Activated CD4-positive, alpha-beta T cell treated with anti-CD3 and anti-CD28 coated beads, Interleukin-2, amount 50 U/mL, for 24 hours (primary cell): Measurements from ENCODE around the gene MACROD2.
"Not testable (repeated sequence)": the region's sequence is repeated elsewhere in the genome, so short reads cannot be mapped to it uniquely, and the experiment has no call there.

ENCODE experiments used
- DNase-seq, 2 donors: peaks; one replicate each; pipeline ENCODE4 v3.0.0-alpha.2; 2020; ENCODE audit warnings: low read depth in 1 of 2, low spot score in 1 of 2

Gene MACROD2

DNA sequence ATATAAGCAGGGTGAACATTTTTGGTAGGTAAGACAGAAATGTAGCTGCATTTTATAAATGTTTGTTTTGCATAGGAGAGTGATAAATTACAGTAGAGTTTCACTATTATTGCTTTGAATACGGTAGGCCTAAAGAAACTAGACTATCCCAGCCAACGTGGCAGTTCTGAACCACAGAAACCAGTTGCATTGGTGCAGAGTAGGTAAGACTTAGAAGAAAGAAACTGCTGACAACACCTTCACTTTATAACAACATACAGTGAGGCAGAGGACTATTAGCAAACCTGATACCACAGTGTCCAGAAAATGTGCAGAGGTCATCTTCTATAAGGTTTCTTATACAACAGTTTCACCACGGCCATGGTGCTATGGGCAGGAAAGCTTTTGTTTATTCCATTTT, 2011.8 kb downstream of the MACROD2 start:
- no peak for DNase-seq

DNA sequence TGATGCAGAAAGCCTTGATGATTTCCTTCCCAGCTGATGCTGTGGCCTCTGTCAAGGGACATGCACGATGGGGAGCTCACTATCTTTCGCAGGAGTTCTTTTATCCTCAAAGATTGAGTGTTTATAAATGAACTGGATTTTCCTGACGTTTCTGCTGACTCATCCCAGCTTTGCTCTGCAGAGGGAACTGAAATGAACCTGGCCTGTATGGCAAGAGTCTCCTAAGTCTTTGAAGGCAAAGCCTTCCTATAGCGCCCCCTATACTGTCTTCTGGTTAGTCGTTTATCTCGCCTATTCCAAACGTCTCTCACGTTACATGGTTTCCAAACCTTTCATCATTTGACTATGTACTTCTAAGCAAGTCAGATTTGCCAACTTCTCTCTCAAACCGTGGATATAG, 2012.6 kb downstream of the MACROD2 start:
- DNase-seq = no peak

DNA sequence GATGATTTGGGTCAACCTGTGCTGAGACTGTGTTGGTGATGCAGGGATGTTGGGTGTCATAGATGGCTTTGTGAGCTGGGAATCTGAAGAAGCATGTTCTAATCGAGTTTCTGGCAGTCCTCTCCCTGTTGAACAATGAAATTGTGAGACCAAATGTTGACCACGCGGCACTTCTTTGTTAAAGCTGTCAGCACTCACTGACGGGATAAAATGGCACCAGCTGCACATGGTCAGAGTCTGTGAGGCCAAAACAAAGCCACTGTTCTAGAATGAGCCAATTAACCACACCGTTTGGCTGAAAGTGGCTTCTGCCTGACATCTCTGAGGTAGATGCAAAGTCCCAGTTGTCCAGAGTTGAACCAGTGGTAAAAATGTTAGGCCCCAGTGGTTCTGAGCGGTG, 2015.7 kb downstream of the MACROD2 start:
- DNase-seq = no peak

DNA sequence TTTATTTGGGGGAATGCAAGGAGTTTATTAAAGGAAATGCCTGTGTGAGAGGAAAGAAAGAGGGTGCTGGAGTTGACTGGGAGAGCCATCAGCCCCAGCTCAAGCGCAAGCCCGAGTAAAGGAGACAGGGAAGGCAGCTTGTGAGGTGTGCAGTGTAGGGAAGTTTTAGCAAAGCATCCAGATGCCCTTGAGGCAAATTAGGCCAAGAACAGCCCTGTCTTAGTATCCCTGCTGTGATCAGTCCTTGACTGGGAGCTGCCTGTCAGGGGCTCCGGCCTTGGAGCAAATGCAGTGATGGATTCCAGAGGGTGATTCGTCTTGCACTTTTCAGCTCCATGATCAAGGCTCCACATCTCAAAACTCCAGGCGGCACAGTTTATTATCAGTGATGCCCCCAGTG, 2016.2 kb downstream of the MACROD2 start:
- no peak for DNase-seq

DNA sequence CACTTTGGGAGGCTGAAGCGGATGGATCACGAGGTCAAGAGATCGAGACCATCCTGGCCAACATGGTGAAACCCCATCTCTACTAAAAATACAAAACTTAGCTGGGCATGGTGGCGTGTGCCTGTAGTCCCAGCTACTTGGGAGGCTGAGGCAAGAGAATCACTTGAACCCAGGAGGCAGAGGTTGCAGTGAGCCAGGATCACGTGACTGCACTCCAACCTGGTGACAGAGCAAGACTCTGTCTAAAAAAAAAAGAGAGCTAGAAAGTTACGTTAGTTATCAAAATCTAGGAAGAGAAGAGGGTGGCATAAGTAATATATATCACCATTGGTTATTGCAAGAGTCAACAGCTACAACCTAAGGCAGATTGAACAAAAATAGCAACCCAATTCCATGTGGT, 2017.6 kb downstream of the MACROD2 start:
- not testable (repeated sequence) for DNase-seq

DNA sequence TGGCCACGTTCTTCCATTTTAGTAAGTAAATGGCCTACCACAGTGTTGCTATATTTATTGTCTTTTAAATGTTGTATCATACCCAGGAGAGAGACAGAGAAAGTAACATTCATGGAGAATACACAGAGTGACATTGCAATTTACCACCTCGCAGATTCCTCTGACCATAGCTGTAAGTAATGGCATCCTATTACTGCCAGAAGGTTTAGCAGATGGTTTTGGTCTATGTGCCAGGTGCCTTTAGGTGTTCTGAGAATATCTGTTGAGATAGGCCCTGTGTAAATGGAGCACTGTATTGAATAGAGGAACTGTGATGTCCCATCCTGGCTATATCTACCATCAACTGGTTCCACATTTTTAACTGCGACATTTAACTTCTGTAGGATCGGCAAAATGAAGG, 2018.3 kb downstream of the MACROD2 start:
- no peak for DNase-seq

DNA sequence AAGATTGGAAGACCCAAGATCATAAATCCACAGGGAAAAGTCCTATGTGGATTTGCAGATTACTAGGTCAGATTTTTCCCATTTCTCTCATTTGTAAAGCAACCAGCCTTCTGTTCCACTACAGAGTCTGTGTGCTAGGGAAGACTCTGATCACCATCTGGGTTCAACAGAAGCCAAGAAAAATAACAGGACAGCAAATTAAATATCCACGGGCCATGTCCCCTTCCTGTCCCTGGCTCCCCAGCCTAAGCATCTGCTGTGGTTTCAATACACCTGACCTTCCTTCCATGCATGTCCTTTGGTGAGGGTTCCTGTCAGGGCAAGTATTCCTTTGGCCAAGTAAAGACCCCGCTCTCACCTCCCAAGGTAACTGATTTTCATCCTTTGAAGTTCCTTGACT, 2019.1 kb downstream of the MACROD2 start:
- DNase-seq = no peak

DNA sequence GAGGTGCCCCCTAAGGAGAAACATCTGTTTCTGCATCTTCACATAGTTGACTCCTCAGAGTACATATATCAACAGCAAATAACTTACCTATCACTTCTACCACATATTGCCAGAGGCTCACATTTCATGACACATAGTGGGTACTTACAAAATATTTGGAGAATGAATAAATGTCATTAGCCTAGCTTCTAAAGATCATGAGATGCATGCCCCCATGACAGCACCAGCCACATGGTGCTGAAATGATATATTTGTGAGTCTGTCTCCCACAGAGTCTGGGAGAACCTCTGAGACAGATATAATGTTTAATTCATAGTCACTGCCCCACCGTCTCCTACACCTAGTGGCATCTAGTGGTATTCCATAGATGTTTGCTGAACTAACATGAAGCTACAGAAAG, 2022.3 kb downstream of the MACROD2 start:
- DNase-seq = no peak

DNA sequence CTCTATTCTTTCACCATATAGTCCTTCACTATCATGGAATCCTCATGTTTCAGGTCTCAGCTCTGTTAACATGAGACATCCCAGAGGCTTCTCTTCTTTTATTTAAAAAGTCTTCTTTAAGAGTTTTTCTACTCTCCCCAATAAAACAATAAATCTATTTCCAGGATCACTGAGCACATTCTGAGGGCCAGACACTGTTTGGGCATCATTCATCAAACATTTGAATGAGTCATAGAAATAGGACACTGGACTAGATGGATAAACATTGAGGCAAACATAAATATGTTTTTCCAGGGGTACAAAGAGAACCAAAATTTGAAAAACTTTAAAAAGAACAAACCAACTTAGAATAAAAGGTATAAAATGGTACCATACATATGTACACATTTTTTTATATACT, 2023.6 kb downstream of the MACROD2 start:
- DNase-seq = no peak

DNA sequence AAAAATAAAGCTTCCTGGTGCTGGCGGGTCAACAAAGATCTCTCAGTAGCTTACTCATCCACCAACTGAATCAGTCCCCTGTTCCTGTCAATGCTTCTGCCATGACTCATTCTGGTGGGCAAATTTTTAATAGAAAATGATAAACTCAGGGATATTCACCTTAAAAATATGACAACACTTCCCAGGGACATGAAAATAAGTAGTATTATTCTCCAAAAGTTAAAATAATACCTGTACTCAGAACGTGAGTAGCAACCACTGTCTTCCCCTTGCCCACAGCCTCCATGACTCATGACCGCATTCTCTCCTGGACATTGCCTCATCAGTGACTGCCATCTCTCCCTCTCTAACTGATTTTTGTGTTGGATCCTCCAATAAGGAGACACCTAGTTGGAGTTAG, 2025.7 kb downstream of the MACROD2 start:
- no peak for DNase-seq

DNA sequence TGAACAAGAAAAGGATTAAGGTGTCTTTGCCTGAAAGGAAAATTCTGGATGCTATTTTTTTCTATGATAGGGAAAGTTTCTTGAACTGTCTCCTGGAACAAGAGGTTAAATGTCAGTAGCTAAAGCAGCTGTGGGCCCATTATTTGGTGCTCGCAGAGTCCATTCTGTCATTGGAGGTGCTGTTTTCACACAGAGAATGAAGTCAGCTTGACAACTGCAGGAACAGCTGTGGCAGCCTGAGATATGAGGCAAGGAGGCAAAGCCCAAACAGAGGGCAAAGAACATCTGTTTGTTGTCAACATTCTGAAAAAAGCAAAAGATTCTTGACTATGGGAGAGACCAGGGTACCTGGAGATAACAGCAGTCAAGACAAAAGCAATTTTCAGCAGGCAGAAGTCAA, 2029.8 kb downstream of the MACROD2 start:
- no peak for DNase-seq

DNA sequence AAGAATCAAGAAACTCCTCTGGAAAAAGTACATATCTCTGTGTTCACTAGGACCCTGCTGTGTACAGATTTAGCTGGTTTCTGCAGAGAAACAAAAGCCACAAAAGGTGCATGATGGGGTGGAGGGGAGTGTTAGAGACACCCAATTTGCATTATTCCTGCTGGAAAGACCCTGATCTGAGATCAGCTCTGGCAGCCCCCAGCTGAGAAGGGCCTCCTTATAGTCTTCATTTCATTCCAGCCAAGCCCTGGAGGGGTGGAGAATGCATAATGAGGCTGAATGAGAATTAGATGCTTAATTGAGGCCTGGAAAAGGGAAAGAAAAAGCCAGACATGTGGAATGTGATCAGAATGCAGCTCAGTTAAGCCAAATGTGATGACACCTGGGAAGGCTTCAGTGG, 2032.4 kb downstream of the MACROD2 start:
- no peak for DNase-seq

DNA sequence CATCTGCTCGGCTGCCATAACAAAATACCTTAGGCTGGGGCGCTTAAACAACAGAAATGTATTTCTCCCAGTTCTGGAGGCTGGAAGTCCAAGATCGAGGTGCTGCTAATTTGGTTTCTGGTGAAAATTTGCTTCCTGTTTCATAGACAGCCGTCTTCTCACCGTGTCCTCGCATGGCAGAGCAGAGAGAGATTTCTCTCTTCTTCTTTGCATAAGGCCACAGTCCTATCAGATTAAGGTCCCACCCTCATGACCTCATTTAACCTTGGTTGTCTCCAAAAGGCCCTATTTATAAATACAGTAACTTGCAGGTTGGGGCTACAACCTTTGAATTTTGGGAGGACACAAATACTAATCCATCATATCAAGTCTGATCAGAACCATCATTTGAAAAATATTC, 2033.6 kb downstream of the MACROD2 start:
- no peak for DNase-seq

DNA sequence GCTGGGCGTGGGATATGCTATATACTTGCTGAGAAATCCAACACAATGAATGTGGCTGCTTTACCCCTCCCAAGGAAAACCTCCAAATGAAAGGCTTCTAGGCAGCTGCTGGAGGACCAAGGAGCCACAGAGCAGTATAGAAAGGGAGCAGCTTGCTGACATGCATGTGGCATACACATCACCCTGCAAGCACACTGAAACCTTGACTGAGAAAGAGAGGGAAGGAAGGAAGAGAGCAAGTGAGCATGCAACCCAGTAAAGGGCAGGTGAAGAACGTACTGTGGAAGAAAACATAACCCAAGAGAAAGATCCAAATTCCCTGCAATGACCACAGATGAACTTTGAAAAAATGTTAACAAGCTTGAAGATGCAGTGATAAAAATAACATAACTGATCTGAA, 2034.9 kb downstream of the MACROD2 start:
- DNase-seq = no peak

DNA sequence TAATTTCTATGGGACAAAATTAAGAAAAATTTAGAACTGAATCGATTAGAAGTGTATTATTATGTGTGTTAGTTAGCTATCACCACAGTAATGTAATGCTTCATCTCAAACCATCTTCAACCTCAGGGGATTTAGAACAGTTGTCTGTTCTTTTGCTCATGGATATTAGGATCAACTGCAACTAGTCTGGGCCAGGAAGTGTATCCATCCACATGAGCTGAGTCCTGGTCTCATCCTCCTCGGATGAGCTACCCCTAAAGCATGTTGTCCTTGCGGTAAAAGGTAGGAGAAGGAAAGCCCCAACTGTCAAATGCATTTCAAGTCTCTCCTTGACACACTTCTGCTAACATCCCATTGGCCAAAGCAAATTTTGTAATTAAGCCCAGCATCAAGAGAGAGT, 2040.3 kb downstream of the MACROD2 start:
- no peak for DNase-seq

DNA sequence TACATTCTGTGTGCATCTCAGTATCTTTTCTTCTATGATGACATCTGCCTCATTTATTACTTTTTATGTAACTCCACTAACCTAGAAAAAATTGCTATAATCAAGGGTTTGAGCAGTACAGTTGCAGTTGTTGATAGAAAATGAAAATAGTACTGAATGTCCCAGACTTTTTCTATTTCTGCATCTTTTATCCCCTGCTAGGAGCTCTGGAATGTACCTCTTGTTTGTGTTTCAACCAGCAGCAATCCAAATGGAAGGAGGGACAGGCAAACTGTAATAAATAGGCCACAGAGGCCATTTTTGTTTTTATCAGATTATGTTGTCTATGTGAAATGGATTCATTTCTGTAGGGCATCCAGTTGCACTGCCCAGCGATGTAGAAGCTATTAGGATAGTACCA, 2041.0 kb downstream of the MACROD2 start:
- DNase-seq = no peak

DNA sequence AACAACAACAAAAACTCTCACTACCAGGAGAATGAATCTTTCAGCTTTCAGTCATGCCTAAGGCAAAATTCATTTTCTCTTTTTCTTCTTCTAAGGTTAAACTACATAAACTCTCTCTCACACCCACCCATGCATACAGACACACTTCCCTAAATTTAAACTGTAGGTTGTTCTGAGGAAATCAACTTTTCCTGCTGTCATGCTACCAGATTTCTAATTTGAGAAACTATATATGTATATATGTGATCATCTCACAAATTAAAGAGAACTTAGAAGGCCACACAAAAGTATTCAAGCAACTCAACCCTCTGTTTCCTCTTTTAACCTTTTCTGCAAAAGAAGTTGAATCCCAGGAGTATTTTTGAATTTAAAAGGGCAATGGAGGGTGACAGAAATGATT, 2045.4 kb downstream of the MACROD2 start:
- DNase-seq = no peak

DNA sequence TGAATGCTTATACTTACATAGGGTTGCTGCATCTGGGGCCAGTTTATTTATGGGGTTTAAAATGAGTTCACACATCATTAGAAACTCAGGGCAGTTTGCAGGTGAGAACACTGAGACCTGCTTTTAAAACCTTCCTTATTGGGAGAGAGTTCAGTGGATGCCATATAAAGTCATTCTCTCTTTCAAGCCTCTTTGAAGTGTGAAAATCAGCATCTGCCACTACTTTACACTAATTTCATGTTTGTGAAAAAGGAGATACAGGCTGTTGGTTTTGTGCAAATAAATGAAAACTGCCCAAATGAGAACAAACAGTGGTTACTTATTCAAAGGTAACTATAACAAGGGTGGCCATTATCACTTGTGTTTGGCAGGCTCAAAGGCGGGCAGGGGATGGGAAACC, 2047.4 kb downstream of the MACROD2 start:
- DNase-seq = no peak

DNA sequence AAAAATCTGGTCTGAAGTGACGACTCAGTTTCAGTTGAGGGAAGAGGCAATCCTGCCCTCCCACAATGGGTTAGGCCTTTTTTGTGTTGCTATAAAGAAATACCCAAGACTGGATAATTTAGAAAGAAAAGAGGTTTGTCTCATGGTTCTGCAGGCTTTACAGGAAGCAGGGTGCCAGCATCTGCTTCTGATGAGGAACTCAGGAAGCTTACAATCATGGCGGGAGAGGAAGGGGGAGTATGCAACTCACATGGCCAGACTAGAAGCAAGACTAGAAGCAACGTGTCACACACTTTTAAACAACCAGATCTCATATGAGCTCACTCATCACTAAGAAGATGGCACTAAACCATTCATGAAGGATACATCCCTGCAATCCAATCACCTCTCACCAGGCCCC, 2048.6 kb downstream of the MACROD2 start:
- no peak for DNase-seq

DNA sequence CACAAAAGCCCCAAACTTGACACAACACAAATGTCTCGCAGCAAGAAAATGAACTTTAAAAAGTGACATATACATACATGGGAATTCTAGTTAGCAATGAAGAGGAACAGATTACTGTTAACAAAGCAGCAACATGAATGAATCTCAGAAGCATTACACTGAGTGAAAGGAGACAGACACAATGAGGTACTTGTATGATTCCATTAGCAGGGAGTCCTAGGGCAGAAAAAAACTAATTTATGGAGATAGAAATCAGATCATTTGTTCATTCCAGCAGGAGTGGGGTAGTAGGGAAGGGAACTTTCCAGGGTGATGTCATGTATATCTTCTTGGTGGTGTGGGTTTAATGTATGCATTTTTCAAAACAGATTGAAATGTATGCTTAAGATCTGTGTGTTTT, 2053.6 kb downstream of the MACROD2 start:
- no peak for DNase-seq

DNA sequence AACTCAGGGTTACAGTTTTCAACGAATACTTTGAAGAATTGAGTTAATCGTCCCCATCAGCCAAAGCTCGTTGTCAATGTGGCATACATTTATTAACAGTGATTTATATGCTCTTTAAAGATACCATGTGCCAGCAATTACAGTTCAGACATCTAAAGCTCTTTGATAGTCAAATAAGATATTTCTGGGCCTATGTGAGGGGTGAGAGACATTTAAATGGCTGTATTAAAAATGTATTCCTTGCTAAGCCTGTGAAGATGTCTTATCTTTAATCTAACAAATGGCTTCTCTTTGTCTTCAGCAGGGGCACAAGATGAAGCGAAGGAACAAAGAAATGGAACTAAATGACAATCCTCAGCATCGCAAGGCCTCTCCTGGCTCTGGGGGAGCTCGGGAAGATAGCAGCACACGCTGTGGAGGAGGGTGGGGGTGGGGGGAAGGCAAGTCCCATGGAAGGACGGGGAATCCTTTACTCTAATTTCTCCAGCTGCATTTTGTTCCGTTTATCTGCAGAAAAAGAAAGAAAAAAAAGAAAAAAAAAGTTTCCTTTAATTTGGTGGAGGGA, 2054.3 kb downstream of the MACROD2 start:
- DNase-seq = no peak

DNA sequence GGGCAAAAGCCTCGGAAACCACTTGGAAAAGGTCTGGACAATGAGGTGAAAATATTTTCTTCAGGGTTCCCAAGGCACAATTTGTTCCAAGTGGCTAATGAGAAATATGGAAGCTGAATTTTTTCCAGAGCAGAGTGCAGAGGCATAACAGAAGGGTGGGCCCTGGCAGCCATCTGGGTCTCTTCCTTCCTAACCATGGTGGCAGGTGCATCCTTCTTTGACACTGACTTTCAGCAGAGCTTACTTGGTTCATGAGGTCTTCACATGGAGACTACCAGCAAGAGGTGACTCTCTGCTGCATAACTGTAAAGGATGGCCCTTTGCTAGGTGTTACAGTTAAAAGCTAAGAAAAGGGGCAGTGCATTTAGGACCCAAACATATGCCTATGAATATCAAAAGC, 2055.1 kb downstream of the MACROD2 start:
- DNase-seq = no peak

DNA sequence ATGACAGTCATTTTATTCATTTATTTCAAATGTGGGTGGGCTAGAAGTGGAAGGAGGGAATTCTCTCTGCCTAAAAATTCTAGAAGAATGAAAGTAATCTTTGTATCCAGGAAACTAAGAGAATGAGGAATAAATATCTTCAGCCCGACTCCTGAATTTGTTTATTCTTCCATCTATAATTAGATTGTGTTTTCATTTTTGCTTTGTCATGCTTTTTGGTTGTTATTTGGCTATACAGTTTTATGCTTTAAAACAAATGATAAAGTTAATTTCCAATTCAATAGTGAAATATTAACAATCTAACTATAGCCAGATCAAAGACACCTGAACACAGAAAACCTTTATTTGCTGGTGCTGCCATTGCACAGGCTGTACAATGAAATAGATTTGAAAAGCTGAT, 2056.7 kb downstream of the MACROD2 start:
- no peak for DNase-seq

DNA sequence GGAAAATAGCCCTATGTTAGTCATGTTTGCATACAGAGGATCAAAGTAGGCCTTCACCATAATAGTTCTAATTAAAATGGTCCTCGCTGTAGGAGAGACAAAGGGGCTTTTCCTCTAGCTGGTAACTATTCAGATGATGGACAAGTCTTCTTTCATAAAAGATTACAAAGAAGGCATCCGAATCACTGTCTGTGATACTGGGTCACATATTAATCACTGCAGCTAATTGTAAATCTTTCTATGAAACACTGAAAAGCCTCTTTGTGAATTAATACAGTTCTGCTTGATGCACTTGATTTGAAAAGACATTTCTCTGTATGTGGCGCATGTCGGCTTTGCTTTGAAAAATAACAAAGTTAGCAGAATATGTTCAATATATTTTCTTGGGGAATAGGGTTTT, 2057.1 kb downstream of the MACROD2 start:
- no peak for DNase-seq
